ENCODE results near the gene LRRFIP1. TPM values are rescaled to one million over a fixed set of nuclear protein-coding genes. Genes with fewer than 3 reads are reported as not detected.
"Not testable (repeated sequence)": the region's sequence is repeated elsewhere in the genome, so short reads cannot be mapped to it uniquely, and the experiment has no call there.

Gene LRRFIP1
- total RNA-seq, 1 donor from 2014 or later = 88.5 TPM

GRCh38 chr2:237595829-237596519, 31.4 kb upstream of the LRRFIP1 start:
- intact Hi-C loops (cut with DNase I); ATAC-seq (ENCODE audit: poor library complexity); DNase-seq: not testable (repeated sequence)

DNA sequence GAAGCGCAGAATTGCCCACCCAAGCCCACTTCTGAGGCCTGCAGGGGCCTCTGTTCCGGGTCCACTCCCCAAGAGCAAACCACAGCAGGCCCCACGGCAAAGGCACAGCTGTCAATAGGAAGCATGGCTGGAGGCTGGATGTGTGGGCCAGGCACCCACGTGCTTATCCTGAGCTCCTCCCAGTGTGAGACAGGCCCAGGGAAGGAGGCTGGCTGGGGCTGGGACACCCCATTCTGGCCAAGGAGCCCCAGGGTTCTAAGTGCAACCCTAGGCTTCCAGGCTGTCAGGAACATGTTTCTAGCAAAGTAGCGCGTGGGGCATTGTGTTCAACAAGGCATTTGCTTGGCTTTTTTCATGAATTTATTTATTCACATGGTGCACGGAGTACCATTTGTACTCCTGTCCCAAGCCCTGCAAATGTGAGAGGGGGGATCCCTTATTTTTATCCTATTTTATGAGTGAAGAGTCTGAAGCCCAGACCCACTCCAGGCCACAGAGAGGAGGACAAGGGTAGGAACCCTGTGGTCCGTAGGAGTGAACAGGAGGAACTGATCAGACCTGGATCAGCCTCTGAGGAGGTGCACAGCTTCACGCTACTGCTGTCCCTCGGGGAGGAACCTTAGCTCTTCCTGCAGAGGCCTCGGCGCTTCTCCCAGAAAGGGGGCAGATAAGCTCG, 30.7 kb upstream of the LRRFIP1 start:
- intact Hi-C loops (cut with DNase I) = no loop called here
- no peak for DNase-seq
- ATAC-seq (ENCODE audit: poor library complexity) = no peak

DNA sequence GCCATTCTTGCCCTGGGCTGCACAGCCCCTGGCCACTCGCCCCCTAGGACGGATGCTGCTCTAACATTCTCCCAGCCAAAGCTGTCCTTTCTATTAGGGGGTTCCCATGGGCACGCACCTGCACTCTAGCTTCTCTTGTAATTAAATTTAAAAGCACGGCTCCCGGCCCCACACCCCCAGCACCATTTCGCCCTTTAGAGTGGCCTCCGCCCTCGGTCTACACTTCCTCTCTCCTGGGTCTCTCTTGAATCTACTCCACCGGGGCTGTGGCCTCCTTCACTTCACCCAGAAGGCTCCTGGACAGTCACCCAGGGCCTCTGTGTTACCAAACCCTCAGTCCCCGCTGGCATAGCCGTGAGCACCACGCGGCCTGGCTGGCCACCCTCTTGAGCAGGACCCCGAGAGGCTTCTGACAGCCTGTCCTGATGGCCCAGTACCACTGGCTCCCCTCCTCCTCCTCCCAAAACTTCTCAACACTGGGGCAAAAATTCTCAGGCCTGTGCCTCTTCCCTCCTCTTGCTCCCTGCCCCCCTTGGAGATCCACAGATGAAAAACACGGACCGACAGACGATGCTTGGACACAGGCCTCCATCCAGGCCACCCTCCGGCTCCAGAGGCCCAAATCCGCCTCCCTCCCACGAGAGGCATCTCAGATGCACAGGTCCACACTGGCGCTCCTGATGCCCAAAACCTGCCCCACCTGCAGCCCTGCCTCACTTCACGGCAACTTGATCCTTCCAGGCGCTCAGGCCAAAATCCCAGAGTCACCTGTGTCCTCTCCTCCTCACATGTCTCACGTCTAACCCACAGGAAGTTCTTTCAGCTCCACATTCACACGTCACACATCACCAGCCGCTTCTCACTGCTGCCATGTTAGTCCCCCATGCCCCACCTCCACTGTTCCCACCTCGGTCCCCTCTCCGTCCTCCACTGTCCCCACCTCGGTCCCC, 29.9 kb upstream of the LRRFIP1 start:
- ATAC-seq (ENCODE audit: poor library complexity) (no peak), DNase-seq (no peak)
- intact Hi-C loops (cut with DNase I) = no loop called here

- intact Hi-C loops (cut with DNase I) = no loop called here
- DNase-seq (no peak), ATAC-seq (ENCODE audit: poor library complexity) (no peak)
Measured at GRCh38 chr2:237598468-237599208, 28.7 kb upstream of the LRRFIP1 start.

DNA sequence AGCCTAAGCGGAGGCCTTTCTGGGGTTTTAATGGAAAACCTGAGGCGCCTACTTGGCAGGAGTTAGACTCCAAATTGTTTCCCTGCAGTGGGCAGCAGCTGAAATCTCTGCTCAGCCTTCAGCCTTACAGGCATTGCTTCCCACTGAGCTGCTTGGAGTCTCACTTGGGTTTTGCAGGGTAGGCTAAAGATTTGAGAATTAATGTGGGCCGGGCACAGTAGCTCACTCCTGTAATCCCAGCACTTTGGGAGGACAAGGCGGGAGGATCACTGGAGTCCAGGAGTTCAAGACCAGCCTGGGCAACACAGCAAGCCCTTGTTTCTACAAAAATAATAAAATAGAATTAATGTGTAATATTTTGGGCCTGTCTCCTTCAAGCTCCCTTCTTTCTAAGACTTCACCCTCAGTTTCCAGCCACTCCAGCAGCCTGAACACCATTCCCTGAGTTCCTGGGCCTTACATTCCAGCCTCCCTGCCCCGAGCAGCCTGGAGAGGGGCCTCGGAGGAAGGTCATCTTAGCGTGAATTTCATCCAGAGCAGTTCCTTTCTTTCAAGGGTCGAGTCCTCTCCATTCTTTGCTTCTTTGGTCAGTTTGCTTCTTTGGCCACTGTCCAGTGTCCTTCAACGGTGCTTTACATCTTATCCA, 27.8 kb upstream of the LRRFIP1 start:
- DNase-seq (no peak), ATAC-seq (ENCODE audit: poor library complexity) (no peak)
- intact Hi-C loops (cut with DNase I) = no loop called here

DNA sequence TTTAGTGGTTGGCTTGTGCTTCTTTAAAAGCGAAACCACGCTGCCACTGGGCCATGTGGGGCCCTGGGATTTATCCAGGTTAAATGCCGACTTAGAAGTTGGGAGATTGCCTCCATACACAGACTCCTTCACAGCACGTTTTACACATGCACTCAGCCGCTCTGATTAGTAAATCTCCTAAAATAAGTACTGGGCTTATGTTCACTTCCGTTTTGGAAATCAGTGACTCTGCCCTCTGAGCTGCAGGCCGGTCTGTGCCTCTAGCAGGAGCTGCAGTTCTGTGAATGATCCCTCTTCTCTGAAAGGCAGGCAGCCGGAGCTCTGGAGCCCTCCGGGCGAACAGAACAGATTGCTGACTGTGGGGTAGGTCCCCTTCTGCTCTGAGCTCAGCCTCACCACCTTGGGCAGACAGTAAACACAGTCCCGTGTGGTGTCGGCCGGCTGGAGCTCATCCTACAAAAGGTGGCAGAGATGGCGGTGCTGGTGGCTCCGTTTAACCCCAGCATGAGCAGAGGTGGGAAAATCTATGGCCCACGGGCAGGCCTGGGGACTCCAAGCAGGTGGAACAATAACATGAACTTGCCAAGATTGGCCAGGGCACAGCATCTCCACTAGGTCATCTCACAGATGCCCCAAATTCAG, 27.1 kb upstream of the LRRFIP1 start:
- intact Hi-C loops (cut with DNase I) = no loop called here
- peak; percentile 78 for DNase-seq

GRCh38 chr2:237601453-237602116, 25.8 kb upstream of the LRRFIP1 start:
- ATAC-seq (ENCODE audit: poor library complexity) (no peak), DNase-seq (no peak)
- intact Hi-C loops (cut with DNase I) = no loop called here

More for the DNA sequence above, 27.1 kb upstream of the LRRFIP1 start:
- ATAC-seq (ENCODE audit: poor library complexity) = peak; percentile 84

- intact Hi-C loops (cut with DNase I) = no loop called here
- ATAC-seq (ENCODE audit: poor library complexity) = no peak
- DNase-seq = no peak
Measured at GRCh38 chr2:237602409-237602808, 25.0 kb upstream of the LRRFIP1 start.

- no peak for ATAC-seq (ENCODE audit: poor library complexity)
- intact Hi-C loops (cut with DNase I) = no loop called here
- DNase-seq = no peak
Measured at GRCh38 chr2:237603049-237603717, 24.2 kb upstream of the LRRFIP1 start.

DNA sequence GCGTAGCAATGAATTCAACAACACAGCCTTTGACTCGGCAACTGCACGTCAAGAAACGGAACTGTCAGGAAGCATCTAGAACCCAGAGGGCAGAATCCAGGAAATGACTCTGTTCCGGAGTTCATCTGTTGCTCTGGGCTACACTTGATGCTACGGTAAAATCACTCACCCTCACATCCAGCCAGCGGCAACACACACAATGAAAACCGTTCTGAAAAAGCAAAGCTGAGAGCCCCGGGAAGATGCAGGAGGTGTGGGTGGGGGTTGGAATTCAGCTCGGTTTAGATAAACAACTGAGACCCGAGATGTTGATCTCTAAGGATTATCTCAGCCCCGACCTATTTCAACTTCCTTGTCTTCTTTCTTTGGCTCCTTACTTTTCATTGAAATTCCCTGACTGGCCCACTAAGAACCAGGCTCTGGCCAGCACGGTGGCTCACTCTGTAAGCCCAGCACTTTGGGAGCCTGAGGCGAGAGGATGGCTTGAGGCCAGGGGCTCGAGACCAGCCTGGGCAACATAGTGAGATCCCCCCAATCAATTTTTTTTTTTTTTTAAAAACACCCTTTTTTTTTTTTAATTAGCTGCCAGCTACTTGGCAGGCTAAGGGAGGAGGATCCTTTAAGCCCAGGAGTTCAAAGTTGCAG, 23.5 kb upstream of the LRRFIP1 start:
- no peak for DNase-seq
- intact Hi-C loops (cut with DNase I) = no loop called here
- no peak for ATAC-seq (ENCODE audit: poor library complexity)

DNA sequence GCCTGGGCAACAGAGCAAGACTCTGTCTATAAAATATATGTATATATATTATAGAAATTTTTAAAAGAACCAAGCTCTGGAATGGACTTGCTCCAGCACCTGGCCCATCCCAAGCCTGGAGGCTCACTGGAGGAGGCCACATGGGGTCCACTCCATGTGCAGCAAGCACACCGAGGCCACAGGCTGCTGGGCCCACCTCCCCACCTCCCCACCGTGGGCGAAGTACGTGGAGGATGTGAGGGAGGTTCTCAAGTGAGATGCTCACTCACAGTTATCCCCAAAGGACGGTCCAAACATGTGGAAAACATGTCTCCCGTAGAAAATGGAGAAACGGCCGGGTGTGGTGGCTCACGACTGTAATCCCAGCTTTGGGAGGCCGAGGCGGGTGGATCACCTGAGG, 23.0 kb upstream of the LRRFIP1 start:
- ATAC-seq (ENCODE audit: poor library complexity) (no peak), DNase-seq (no peak)
- intact Hi-C loops (cut with DNase I) = no loop called here

DNA sequence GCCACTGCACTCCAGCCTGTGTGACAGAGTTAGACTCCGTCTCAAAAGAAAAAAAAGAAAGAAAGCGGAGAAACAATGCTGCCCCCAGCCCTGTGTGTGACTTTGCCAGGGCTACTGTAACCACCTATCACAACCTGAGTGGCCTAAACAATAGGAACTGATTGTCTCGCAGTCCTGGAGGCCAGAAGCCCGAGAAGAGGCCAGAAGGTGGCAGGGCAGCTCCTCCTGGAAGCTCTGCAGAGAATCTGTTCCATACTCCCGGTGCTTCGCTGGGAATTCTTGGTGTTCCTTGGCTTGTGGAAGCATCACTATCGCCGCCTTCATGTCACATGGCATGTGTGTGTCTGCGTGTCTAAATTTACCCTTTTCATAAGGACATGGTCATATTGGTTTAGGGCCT, 22.4 kb upstream of the LRRFIP1 start:
- intact Hi-C loops (cut with DNase I) = no loop called here
- DNase-seq = no peak
- ATAC-seq (ENCODE audit: poor library complexity) = no peak

- ATAC-seq (ENCODE audit: poor library complexity); DNase-seq; intact Hi-C loops (cut with DNase I): not testable (repeated sequence)
Measured at GRCh38 chr2:237606522-237606921, 20.9 kb upstream of the LRRFIP1 start.

- intact Hi-C loops (cut with DNase I) = no loop called here
- ATAC-seq (ENCODE audit: poor library complexity) (no peak), DNase-seq (no peak)
Measured at GRCh38 chr2:237612527-237613357, 14.6 kb upstream of the LRRFIP1 start.

- DNase-seq (no peak), ATAC-seq (ENCODE audit: poor library complexity) (no peak)
- intact Hi-C loops (cut with DNase I) = no loop called here
Measured at GRCh38 chr2:237613679-237614078, 13.7 kb upstream of the LRRFIP1 start.

All from Right ventricle myocardium superior (tissue), 1 donor.